ENCODE measurements around the gene CAMTA1.

CAMTA1 gene

GRCh38 chr1:7454052-7454815, 669.0 kb downstream of the CAMTA1 start:
- TF ChIP-seq, protein P1, sequence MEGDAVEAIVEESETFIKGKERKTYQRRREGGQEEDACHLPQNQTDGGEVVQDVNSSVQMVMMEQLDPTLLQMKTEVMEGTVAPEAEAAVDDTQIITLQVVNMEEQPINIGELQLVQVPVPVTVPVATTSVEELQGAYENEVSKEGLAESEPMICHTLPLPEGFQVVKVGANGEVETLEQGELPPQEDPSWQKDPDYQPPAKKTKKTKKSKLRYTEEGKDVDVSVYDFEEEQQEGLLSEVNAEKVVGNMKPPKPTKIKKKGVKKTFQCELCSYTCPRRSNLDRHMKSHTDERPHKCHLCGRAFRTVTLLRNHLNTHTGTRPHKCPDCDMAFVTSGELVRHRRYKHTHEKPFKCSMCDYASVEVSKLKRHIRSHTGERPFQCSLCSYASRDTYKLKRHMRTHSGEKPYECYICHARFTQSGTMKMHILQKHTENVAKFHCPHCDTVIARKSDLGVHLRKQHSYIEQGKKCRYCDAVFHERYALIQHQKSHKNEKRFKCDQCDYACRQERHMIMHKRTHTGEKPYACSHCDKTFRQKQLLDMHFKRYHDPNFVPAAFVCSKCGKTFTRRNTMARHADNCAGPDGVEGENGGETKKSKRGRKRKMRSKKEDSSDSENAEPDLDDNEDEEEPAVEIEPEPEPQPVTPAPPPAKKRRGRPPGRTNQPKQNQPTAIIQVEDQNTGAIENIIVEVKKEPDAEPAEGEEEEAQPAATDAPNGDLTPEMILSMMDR (conservative IDR thresholded peaks at IDR 0.05; ENCODE audit: low read depth) = no peak
- DNase-seq (ENCODE audit: low spot score) = peak; percentile 32
- CTCF ChIA-PET = interaction anchor here (0.6 to 1.4 kb wide), 3 partner anchors 18 to 522 kb away, joined by 3 to 7 read pairs (median 3); no protein-coding TSS in a partner anchor
- POLR2A ChIA-PET (ENCODE audit: low non-redundant PET) = no interaction called here
- H3K27ac ChIP-seq = peak overlapping the region; percentile 90

DNA sequence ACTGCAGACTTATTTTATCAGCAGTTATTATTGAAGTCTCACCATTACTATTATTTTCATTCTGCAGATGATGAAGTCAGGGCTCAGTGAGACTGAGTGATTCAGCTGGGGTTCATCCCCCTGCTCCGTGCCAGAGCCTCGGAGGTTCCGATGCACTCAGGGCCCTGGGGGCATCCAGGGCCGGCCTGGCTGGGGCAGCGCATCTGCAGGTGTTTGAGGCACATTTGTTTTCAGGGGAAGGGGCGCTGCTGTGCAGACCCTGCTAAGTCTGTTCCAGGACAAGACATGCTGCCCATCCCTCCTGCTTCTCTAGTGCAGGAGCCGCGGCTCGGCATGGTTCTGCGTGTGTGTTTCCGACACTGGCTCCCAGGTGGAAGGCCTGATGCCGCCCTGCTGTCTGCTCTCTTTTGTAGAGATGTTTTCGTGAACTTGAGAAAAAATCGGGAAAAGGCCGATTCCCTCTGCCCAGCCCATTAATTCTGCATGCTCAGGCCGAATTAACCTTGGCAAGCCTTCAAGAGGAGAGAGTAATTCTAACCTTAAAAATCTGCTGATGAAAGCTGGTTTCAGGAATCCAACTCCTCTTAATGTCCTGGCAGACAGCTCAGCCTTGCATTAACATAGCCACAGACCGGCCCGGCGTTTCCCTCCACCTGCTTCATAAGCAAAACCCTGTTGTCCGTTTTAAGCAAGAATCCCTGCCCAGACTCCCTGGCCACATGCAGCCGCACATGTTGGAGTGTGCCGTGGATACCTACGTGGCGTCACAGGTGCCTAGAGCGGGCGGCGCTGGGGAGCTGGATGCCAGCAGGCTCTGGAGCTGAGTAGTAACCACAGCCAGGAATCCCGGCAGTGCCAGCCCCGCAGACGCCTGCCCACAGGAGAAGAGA, 669.9 kb downstream of the CAMTA1 start:
- ChIA-PET POLR2A (ENCODE audit: low non-redundant PET) (no interaction called here), CTCF (interaction anchor here (0.6 to 1.4 kb wide), 2 partner anchors 192 to 269 kb away, joined by 3 to 7 read pairs; no protein-coding TSS in a partner anchor)
- DNase-seq (ENCODE audit: low spot score) = peak; percentile 41
- TF ChIP-seq, protein P1 (conservative IDR thresholded peaks at IDR 0.05; ENCODE audit: low read depth) = no peak
- H3K27ac ChIP-seq = peak overlapping the region; percentile 90

DNA sequence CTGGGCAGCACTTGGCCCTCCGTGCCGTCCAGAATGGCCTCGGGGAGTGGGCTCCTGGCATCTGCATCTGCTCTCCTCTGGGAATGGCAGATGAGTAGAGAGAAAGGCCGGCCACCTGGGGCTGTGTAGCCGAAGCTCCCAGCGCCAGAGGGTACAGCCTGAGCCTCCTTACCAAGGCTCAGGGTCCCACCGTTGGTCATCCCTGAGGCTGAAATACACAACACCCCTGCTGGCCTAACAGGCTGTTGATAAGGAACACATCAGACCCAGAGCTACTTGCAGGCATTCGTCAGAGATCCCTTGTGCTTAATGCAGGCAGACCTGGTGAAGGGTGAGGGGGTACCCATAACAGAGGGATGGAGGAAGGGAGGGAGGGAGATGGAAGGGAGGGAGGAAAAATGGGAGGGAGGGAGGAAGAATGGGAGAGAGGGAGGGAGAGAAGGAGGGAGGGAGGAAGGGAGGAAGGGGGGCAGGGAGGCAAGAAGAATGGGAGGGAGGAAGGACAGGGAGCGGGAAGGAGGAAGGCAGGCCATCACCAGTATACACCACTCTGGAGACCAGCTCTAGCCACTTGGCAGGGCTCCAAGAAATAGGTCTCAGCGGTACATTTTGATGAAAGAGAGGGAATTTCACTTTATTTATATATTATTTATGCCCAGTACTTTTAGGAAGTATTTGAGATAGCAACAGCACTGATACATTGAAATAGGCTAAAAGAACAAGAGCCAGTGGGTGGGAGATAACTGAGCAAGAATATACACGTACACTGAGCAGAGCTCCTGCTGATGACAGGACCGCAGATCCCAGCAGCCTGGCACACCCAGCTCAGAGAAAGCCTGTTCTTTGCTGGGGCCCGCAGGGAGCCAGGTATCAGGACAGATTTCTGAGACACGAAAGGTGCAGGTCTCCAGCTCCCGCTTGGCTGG, 670.8 kb downstream of the CAMTA1 start:
- H3K27ac ChIP-seq = peak overlapping the region; percentile 90
- CTCF ChIA-PET = interaction anchor here (0.5 to 0.7 kb wide), 5 partner anchors 53 to 566 kb away, joined by 3 read pairs; no protein-coding TSS in a partner anchor
- no peak for DNase-seq (ENCODE audit: low spot score)
- TF ChIP-seq, protein P1 (conservative IDR thresholded peaks at IDR 0.05; ENCODE audit: low read depth) = no peak
- POLR2A ChIA-PET (ENCODE audit: low non-redundant PET) = no interaction called here

- CTCF ChIA-PET = interaction anchor here (0.5 to 0.7 kb wide), 6 partner anchors 53 to 740 kb away, joined by 3 read pairs; no protein-coding TSS in a partner anchor
- no peak for DNase-seq (ENCODE audit: low spot score)
- TF ChIP-seq, protein P1 (conservative IDR thresholded peaks at IDR 0.05; ENCODE audit: low read depth) = no peak
- POLR2A ChIA-PET (ENCODE audit: low non-redundant PET) = no interaction called here
- H3K27ac ChIP-seq = peak overlapping the region; percentile 90
Measured at GRCh38 chr1:7456722-7457082, 671.4 kb downstream of the CAMTA1 start.

- CTCF ChIA-PET = no interaction called here
- H3K27ac ChIP-seq = no peak overlapping the region
- POLR2A ChIA-PET (ENCODE audit: low non-redundant PET) = no interaction called here
- DNase-seq (ENCODE audit: low spot score) = no peak
- TF ChIP-seq, protein P1 (conservative IDR thresholded peaks at IDR 0.05; ENCODE audit: low read depth) = no peak
Measured at GRCh38 chr1:7457811-7458210, 672.6 kb downstream of the CAMTA1 start.
